GM18873 (cell line): ENCODE measurements around the gene RTP2.
"Not testable (repeated sequence)": the region's sequence is repeated elsewhere in the genome, so short reads cannot be mapped to it uniquely, and the experiment has no call there.

Source experiments
- ATAC-seq: cut with Tn5 transposase; IDR thresholded peaks from one replicate; pipeline ENCODE4 v1.9.1; 2021; ENCODE audit warnings: mild to moderate bottlenecking, moderate library complexity, moderate number of reproducible peaks; ENCODE audit not compliant: unreplicated experiment, low FRiP score

RTP2 gene

DNA sequence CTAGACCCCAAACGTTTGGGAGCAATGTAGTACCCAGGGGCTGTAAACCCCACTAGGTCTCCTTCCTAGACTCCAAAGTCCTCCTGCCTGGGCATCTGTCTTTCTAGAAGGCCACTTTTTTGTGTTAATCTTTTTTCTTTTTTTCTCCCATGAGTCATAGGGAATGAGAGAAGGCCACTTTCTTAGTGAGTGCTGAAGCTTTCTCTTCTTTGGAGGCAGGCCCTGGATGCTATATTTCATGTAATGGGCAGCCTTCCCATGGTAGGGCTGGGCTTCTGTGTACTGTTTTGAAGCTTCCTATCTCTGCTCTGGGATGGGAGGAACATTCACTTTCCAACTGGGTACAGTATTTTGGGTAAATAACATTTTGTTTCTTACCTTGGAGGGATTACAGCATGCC is 15.2 kb upstream of the RTP2 start:
- ATAC-seq, result no peak

DNA sequence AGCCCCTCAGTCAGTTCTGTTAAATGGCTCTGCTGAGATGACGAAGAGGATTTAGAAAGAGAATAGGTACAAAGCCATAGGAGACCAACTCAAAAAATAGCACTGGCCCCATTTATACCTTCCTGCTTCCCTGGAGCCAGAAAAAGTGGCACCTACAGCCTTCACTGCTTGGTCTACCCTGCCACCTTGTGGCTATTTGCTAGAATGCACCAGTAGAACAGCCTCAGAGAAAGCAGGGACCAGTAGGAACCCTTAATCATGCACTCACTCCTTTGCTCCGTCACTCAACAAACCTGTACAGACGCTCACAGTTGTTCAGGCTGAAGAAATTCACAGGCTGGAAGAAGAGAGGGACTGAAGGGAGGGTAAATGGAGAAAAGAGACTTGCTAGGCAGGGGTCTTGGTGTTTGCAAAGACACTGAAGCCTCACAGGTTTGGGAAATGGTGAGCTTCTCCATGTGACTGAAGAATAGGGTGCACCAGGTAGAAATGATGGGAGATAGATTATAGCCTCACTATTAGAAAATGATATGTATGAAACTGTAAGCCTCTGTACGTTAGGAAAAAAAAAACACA is 12.1 kb upstream of the RTP2 start:
- peak; percentile 73 for ATAC-seq

DNA sequence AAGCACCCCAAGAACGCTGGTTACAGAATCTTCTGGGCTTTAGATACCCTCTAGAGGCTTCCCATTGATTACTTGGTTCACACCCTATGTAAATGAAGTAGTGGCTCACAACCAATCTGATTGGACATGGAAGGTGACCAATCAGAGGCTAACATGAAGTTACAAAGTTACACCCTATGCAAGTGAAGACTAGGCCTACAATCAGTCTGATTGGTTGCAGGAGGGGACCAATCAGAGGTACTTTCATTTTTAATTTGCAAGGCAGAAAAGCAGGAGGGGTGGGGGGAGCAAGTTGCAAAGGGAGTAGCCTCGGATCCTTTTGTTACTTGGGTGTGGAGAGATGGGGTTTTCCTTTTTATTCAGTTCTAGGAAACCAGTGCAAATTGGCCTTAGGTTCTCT is 11.1 kb upstream of the RTP2 start:
- ATAC-seq, result no peak

DNA sequence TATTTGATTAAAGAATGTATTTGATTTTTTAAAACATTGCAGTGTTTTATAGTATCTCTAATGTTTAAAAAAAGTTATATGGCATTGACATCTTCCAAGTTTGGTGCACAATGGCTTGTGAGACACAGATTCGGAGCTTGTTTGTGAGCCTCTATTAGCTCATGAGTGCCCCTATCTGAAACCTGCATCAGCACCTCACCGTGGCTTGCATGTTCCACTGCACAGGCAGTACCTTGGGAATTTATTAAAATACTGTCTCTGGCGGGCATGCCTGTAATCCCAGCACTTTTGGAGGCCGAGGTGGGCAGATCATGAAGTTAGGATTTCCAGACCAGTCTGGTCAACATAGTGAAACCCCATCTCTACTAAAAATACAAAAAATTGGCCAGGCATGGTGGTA is 6.8 kb upstream of the RTP2 start:
- ATAC-seq, result no peak

DNA sequence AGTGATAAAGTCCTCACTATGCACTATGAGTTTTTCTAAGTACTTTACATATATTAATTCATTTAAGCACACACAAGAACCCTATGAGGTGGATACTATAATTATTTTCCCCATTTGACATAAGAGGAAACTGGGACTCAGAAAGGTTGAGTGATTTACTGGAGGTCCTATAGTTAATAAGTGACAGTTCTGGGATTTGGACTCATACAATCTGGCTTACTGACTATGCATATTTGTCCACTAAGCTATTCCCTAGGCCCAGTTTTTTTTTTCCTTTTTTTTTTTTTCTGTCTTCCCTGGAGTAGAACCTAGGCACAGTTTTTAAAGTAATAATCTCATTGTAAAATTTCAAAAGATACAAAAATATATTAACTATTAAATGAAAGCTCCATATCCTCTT is 6.3 kb upstream of the RTP2 start:
- no peak for ATAC-seq

DNA sequence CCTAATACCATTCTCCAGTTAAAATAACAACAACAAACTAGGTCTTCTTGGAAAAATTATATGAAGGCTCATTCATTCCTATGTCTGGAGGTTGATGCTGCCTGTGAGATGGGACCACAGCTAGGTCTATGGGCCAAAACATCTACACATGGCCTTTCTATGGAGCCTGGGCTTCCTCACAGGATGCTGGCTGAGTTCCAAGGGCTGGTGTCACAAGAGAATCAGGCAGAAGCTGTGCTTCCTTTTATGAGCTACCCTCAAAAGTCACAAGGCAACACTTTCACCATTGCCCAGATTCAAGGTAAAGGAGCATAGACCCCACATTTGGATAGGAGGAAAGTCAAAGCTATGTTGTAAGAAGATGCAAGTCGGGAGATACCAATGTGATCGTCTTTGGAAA is 4.6 kb upstream of the RTP2 start:
- no peak for ATAC-seq

DNA sequence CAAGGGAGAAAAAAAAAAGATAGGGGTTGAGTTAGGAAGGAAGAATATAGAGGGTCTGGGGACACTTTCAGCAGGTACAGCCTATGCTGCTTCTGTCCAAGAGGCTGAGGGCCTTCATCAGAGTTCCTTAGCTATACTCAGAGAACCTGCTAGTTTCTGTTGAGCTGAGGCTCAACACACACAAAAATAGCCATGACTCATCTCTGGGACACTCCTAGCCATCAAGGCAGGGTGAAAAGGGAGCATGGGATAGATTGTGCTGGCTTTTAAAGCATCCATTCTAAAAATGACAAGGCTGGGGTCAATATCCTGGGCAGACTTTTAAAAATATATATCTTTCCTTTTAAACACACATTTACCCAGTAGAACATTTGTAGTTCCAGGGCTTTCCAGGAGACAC is 2.8 kb upstream of the RTP2 start:
- ATAC-seq, result no peak

DNA sequence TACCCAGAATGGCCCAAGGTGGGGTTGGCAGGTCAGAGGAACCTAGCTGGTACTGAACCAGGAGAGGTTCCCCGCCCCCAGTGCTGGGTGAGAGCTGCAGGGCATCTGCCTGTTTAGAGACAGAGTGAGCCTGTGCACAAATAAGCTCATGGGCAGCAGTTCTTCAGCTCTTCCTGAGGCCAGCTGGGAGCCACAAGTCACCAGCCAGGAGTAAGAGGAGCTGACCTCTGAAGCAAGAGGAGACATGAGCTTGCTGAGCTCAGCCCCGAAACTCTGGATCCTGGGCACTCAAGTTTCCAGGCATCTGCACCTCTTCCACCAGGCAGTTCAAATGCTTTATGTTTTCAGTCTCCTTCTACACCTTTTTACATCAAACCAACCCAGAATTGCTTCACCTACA is 2.1 kb downstream of the RTP2 start:
- ATAC-seq, result no peak

DNA sequence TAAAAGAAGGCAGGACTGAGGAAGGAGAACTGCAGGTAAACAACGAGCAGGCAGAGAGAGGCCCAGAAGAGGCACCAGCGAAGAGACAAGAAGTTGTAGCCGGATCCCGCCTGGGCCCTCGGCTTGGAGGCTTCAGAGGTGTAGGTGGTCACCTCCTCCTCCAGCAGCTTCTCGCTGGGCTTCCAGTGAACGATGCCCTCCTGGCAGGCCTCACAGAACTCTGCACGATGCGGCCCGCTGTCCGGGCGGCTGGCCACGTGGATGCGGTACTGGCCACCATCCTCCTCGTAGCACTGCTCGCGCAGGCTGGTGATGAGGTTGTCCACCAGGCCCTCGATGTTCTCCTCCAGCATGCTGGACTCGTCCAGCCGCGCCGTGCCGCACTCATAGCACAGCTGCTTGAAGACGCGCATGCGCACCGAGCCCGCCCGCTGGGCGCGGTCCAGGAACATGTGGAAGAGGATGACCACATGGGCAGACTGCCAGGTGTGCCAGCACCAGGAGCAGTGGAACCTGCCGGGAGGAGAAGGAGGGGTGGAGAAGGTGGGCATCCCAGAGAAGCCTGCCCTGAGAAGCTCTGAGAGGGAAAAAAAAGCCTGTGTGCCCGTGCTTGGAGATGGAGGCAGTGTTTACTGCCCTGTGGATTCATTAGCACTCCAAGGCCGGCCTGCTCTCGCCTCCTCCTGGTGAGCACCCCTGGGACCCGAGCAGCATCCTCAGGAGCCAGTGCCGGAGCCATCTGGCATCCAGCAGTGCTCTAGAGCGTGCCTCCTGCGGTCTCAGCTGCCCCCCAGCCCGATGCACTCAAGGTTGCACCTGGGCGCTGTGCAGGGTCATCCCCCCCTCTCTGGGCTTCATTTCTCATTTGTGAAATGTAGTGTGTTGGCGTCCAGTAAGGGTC is 3.6 kb downstream of the RTP2 start:
- no peak for ATAC-seq

DNA sequence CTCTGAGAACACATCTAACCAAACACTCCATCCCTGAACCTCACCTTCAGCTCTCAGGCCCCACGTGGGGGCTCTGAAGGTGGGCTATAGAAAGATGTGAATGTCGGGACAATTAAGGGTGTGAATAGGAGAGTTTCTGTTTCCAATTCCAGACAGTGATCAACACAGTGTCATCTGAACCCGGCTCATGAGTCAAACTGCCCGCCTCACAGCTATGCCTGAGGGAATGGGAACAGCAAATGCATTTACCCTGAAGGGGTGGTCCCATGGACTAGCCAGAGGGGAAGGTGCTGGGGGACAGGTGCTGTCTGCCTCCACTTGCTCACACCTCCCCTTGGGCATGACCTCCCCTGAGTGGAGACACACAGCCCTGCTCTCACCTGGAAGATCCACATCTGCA is 6.3 kb downstream of the RTP2 start:
- ATAC-seq, result no peak

DNA sequence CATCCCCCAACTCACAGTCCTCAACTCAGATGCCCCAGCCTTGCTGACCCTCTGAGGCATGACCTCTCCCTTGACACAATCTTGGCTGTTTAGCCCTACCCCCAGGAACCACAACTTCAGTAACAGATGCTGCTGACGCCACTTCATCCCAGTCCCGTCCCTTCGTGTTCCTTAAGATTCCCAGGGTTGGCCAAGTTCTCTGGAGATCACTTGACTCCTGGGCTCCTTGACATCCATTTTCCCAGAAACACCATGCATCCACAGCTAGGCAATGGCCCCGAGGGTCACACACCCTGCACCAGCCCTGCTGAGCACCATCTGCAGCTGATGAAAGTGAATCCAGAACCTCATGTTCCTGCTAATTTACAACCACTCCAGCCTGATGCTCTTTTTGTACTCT is 6.9 kb downstream of the RTP2 start:
- no peak for ATAC-seq

DNA sequence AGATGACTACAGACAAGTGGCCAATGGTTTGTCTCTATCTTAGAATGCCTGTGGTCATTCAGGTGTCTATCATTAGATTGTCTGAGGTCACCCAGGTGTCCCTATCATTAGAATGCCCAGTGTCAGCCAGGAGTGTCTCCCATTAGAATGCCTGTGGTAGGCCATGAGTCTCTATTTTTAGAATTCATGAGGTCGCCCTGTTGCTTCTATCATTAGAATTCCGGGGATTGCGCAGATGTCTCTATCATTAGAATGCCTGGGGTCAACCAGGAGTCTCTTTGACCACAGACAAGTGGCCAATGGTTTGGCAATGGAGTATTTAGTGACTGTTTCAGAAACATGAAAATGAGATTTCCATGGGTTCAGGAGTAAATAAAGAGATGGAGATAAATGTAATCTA is 7.6 kb downstream of the RTP2 start:
- no peak for ATAC-seq

DNA sequence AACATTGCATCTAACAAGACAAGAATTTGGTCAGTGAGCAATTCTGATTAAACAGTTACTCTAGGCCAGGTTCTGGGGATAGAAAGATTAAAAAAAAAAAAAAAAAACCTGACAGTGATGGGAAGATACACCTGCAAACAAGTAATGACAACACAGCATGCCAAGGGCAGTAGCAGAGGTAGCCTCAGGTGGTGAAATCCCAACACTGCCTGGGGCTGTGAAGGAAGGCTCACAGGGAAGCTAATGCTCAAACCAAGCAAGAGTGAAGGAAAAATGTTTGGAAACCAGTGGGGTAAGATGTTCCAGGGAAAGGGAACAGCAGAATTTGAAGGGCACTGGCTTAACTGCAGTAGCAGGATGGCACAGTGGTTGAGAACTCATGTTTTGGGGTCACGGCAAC is 8.9 kb downstream of the RTP2 start:
- ATAC-seq, result no peak

DNA sequence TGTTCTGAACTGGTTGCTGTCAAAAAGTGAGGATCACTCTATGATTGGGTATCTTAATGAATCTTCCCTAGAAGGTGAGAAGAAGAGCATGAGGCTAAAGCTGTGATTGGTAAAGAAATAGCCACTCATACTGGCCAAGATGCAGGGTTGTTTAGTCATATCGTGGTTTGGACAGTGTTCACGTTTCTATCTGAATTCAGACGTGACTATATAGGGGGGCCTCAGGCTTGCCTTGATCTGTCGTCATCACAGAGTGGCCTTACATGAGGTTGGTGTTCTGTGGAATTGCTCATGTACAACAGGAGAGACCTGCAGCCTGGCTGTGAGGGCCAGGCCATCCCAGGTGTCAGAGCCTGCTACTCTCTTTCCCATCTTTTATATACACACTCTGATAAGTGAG is 12.4 kb downstream of the RTP2 start:
- ATAC-seq, result no peak

DNA sequence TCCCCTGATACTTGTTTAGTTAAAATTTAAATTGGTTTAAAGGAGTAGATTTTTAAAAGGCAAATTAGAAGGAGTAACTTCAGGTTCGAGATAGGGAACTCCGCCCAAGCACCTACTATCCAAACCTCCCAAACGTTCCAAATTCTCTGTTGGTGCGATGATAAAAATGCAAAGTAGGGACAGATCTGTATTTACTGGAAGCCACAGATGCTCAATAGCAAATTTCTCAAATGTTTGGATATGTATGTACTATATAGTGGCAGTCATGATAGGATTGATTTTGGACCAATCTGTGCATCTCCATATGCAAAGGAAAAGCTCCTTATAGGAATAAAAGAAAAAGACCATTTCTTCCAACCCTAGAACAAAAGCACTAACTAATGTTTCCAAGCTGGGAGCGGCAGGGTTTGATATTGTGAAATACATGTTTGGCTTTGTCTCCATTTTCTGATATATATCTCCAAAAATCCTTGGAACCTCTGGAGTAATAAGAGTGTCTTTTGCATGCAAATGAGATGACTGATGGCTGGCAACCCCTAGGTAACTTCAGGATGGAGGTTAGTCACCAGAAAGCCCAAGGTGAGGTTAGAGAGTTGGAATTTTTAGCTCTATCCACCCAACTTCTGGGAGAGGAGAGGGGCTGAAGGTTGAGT is 15.6 kb downstream of the RTP2 start:
- ATAC-seq, result no peak

DNA sequence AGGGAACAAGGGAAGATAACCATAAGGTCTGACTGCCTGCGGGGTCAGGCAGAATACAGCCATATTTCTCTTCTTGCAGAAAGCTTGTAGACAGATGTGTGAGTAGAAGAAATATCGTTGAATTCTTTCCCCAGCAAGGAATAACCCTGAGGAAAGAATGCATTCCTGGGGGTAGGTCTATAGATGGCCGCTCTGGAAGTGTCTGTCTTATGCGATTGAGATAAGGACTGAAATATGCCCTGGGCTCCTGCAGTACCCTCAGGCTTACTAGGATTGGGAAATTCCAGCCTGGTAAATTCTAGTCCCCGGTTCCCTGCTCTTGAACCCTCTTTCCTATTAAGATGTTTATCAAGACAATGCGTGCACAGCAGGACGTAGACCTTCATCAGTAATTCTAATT is 16.4 kb downstream of the RTP2 start:
- ATAC-seq, result no peak

DNA sequence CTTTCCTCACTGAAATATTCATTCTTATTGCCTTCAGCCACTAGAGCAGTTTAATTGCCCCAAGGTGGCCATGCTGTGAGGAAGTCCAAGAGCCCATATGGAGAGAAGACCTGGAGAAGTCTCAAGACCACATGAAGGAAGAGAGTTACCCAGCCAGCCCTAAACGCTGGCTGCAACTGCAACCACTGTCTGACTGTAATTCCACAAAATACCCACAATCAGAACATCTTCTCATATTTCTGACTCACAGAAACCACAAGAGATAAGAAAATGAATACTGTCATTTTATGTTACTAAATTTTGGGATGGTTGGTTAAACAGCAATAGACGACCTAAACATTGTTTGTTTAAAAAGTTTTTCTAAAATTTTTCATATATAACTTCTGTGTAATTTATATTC is 17.5 kb downstream of the RTP2 start:
- no peak for ATAC-seq

DNA sequence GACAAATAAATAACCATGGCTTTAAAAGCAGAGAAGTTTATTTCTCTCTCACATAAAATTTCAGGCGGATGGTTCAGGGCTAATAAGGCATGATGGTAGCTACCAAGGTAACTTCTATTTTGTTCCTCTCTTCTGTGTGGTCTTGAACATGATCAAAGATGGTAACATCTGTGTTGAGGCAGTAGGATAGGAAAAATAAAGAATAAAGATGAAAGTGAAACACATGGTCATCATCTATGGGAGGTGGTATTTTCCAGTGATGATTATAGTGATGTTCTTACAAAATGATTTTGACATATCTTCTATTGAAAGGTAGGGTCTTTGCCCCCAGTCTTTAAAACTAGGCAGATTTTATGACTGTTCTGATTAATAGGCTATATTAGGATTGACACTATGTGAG is 17.9 kb downstream of the RTP2 start:
- no peak for ATAC-seq

DNA sequence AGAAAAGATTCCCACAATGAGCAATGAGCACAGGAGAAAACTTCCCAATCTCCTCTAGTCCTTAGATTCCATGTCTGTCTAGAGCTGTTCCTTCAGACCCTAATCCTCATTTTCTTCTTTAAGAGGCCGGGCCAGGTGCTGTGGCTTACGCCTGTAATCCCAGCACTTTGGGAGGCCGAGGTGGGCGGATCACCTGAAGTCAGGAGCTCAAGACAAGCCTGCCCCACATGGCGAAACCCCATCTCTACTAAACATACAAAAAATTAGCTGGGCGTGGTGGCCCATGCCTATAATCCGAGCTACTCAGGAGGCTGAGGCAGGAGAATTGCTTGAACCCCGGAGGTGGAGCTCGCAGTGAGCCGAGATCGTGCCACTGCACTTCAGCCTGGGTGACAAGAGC is 20.6 kb downstream of the RTP2 start:
- not testable (repeated sequence) for ATAC-seq

DNA sequence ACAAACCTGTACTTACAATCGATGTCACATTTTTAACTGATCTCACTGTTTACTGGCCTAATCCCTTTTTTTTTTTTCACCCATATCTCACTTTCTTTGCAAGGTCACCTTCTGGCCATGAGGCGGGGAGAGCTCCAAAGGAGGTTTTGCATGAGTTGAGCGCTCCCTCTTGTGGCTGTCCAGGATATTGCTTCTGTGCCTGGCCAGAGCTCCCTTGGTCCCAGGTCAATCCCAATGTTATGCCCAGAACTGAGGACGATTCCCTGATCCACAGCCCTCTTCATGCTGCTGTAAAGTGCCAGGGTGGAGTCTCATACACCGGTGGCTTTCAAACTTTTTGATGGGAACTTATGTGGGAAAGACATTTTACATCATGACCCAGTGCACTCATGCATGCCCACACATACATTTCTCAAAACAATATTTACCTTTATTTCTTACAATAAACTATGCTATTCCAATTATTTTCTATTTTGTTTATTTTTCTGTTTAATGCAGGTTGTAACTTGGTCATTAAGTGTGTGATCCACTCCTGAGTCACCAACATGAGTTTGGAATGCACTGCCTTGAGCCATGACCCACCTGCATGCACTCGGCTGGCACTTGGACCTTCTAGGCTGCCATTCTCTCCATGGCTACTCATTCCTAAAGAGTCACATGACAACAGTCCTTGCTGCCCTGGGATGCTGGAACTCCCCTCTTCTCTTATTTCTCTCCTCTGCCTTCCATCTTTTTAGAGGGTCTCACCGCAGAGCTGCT is 22.5 kb downstream of the RTP2 start:
- no peak for ATAC-seq

DNA sequence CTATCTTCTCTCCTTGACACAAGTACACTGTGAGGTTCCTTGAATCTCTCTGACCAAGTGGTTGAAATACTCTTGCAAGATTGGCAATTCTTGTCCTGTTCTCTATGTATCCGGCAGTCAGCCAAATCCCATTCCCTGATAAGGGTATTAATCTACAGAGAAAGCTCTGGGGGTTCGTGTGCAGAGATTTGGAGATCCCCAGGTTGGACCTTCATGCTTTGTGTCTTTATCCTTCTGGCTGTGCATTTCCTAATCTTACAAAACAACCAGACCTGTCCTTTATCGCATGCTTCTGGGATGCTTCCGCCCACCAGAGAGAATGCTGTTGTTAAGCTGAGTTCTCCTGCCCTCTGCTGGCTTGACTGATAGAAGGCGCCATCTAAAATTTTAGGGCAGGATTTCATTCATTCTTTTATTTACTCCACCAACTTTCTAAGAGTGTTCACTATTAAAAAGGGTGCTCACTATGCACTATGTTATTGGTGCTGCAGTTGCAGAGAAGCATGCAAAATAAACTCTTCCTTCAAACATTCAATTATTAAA is 23.6 kb downstream of the RTP2 start:
- no peak for ATAC-seq
